Measurements from ENCODE around the gene WNT6. TPM values are rescaled to one million over a fixed set of nuclear protein-coding genes. Genes with fewer than 3 reads are reported as not detected.

The WNT6 gene
- total RNA-seq, 2 donors from 2014 or later, result 8.0 to 56.5 TPM

DNA sequence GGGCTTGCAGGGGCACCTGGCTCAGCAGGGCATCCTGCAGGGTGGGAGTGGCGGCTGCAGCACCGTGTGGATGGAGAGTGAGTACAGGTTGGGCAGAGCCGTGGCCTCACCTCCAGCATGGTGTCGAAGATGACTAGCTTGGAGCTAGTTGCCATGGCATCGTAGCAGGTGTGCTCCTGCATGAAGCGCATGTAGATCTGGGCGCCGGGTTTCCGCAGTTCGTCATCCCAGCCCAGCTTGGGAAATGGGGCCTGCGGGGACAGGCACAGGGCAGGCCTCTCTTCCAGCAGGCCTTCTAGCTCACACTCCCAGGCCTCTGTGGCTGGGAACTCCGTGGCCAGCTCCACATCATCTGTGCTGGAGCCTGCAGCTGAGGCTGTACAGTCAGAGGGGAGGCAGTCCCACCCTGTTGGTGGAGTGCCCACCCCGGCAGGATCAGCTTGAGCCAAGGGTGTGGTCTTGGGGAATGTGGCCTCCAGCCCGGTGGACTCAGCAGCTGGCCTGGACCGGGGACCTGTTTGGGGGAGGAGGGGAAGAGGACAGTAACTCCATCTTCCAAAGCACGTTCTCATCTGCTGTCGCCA, 29.6 kb upstream of the WNT6 start:
- TF ChIP-seq POLR2A (IDR thresholded peaks at IDR 0.05) (no peak), POLR2AphosphoS5 (IDR thresholded peaks at IDR 0.05) (no peak)
- TF ChIP-seq, protein P1, sequence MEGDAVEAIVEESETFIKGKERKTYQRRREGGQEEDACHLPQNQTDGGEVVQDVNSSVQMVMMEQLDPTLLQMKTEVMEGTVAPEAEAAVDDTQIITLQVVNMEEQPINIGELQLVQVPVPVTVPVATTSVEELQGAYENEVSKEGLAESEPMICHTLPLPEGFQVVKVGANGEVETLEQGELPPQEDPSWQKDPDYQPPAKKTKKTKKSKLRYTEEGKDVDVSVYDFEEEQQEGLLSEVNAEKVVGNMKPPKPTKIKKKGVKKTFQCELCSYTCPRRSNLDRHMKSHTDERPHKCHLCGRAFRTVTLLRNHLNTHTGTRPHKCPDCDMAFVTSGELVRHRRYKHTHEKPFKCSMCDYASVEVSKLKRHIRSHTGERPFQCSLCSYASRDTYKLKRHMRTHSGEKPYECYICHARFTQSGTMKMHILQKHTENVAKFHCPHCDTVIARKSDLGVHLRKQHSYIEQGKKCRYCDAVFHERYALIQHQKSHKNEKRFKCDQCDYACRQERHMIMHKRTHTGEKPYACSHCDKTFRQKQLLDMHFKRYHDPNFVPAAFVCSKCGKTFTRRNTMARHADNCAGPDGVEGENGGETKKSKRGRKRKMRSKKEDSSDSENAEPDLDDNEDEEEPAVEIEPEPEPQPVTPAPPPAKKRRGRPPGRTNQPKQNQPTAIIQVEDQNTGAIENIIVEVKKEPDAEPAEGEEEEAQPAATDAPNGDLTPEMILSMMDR (IDR thresholded peaks at IDR 0.05), result no peak
- no peaks in the 10 kb centered on the region for H3K4me1 ChIP-seq (replicated peaks)
- no peak overlapping the region for H3K27ac ChIP-seq
- no peaks in the 10 kb centered on the region for H3K9me3 ChIP-seq
- no peak overlapping the region for H3K4me3 ChIP-seq
- no peak for DNase-seq (ENCODE audit: low spot score)
- no peaks in the 10 kb centered on the region for H3K27me3 ChIP-seq (replicated peaks; ENCODE audit: insufficient read depth)
- H3K36me3 ChIP-seq, result no peaks in the 10 kb centered on the region
- 67% methylated on average over 16 of the region's 17 CpGs for WGBS
- intact Hi-C loops (cut with DNase I), result no loop called here

DNA sequence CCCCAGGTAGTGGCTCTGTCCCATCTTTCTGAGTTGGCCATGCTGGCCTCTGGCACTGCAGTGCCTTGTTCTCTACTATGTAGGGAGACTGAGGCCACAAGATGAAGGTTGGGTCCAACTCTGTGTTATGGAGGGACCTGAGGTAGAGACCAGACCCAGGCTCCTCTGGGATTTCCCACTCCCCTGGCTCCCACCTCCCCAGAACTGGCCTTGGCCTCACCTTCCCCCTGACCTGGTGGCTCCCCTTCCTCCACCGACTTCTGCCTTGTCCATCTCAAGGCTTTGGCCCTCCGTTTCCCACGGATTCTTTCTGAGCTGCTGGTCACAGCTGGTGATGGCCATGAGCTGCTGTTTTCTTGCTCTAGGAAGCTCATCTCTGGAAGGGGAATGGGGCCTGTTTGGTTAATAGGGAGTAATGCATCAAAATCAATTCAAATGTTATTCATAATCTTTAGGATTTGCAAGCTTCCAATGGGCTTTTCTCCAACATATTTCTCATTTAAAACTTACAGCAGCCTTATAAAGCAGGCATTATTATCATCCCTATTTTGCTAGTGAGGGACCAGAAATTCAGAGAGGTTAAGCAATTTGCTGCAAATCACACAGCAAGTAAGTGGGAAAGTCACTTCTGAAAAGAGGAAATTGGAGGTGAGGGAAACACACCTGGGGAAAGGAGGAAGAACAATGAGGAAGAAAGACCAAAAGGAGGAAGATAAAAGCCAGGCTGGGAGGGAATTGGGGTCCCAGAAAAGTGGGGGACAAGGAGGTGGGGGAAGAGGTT, 28.9 kb upstream of the WNT6 start:
- Histone ChIP-seq H3K4me3 (no peak overlapping the region), H3K36me3 (no peaks in the 10 kb centered on the region), H3K4me1 (replicated peaks) (no peaks in the 10 kb centered on the region), H3K9me3 (no peaks in the 10 kb centered on the region), H3K27ac (no peak overlapping the region), H3K27me3 (replicated peaks; ENCODE audit: insufficient read depth) (no peaks in the 10 kb centered on the region)
- DNase-seq (ENCODE audit: low spot score), result no peak
- no peak for TF ChIP-seq POLR2AphosphoS5 (IDR thresholded peaks at IDR 0.05)
- no peak for TF ChIP-seq POLR2A (IDR thresholded peaks at IDR 0.05)
- TF ChIP-seq, protein P1 (IDR thresholded peaks at IDR 0.05), result no peak
- intact Hi-C loops (cut with DNase I), result no loop called here
- 85% methylated on average over 3 of the region's 3 CpGs for WGBS

DNA sequence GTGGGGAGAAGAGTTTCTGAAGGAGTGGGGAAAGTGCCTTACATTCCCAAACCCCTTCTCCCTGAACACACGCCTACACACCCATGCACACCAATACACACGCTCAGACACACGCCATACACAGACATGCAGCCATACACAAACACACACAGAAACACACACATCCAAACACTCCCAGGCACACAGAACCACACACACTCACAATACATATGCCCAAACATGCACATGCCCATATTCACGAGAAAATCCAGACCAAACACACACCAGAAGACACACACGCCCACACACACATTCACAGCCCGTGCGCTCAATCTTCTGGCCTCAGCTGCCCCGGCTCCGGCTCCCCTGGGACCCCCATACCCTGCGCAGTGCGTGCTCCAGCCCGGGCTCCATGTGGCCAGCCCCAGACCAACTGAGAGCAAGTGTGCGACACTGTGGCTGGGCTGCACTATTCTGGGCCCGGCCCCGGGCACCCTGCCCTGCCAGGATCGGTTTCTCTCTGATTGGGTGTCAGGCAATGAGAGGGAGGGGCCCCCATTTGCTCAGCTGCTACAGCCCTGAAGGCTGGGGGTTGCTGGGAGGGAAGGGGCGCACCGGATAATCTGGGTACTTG, 28.1 kb upstream of the WNT6 start, which contains the start of gene PRKAG3:
TSS of gene PRKAG3 (minus strand) at position 426 of the 613 bp plus-strand sequence.
- TF ChIP-seq, protein P1 (IDR thresholded peaks at IDR 0.05), result no peak
- no peak for TF ChIP-seq POLR2AphosphoS5 (IDR thresholded peaks at IDR 0.05)
- TF ChIP-seq POLR2A (IDR thresholded peaks at IDR 0.05), result no peak
- WGBS, result 76% methylated on average over 18 of the region's 18 CpGs
- DNase-seq (ENCODE audit: low spot score), result no peak
- Histone ChIP-seq H3K27ac (no peak within 1 kb of the TSS), H3K4me1 (replicated peaks) (no peaks in the 10 kb centered on the region), H3K4me3 (no peak within 1 kb of the TSS), H3K36me3 (no peaks in the 10 kb centered on the region), H3K27me3 (replicated peaks; ENCODE audit: insufficient read depth) (no peaks in the 10 kb centered on the region), H3K9me3 (no peaks in the 10 kb centered on the region)
- intact Hi-C loops (cut with DNase I), result no loop called here

DNA sequence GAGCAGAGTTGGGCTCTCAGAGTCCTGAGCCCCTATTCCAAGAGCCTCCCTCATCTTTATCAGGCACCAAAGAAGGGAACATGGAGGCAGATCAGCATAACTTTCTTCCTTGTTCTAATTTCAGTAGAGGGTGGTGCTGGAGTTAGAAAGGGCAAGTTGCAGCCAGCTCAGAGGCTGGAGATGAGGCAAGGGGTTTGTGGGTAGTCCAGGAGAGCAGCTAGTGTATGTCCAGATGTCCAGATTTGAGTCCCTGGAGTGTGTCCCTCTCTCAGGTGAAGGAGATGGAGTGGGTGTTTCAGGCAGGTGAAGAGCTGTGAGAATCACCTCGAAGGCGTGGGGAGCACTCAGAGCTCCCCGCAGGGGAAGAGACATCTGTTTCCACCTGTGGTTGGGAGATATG, 27.5 kb upstream of the WNT6 start:
- Histone ChIP-seq H3K27me3 (replicated peaks; ENCODE audit: insufficient read depth) (no peaks in the 10 kb centered on the region), H3K9me3 (no peaks in the 10 kb centered on the region), H3K36me3 (no peaks in the 10 kb centered on the region), H3K4me3 (no peak overlapping the region), H3K27ac (no peak overlapping the region), H3K4me1 (replicated peaks) (no peaks in the 10 kb centered on the region)
- no peak for DNase-seq (ENCODE audit: low spot score)
- no peak for TF ChIP-seq POLR2A (IDR thresholded peaks at IDR 0.05)
- no peak for TF ChIP-seq POLR2AphosphoS5 (IDR thresholded peaks at IDR 0.05)
- TF ChIP-seq, protein P1 (IDR thresholded peaks at IDR 0.05), result no peak
- intact Hi-C loops (cut with DNase I), result no loop called here
- WGBS, result 94% methylated on average over 3 of the region's 3 CpGs

Data from prostate gland (tissue), 2 donors.